Cerebellar cortex (tissue), 1 donor: Measurements from ENCODE around the gene NELL2.

ENCODE experiments used
- DNase-seq: peaks from one replicate; pipeline ENCODE4 v3.0.0-alpha.2; 2015; ENCODE audit warnings: low spot score

The NELL2 gene

DNA sequence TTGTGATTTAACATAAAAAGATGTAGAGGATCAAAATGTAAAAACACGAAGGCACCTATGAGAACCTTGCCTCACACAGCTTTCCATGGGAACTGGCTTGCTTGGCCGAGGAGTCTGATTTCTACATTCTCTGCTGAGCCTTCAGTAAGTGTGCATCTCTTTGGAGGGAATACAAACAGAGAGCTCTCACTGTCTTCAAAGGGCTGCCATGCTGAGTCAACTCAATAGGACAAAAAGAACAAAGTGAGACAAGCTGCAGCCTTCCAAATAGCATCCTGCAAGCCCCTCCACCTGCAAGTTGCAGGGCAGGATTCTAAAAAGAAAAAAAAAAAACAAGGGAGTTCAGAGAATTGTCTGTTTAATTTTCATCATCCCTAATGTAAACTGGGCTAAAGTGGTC, 411.9 kb downstream of the NELL2 start:
- DNase-seq, result no peak

DNA sequence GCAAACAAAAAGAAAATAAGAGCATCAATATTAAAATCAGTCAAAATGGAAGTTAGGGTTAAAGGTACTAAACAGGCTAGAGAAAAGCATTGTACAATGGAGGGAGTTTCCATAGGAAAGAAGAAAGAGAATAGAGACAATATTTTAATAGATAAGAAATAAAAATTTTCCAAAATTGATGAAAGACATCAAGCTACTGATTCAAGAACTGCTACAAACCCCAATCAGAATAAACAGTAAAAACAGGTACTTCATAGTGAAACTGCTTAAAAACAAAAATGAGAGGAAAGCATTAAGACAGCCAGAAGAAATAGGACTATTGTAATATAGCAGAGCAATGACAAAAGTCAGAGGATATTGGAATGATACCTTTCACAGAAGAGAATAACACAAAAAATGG, 413.4 kb downstream of the NELL2 start:
- no peak for DNase-seq

DNA sequence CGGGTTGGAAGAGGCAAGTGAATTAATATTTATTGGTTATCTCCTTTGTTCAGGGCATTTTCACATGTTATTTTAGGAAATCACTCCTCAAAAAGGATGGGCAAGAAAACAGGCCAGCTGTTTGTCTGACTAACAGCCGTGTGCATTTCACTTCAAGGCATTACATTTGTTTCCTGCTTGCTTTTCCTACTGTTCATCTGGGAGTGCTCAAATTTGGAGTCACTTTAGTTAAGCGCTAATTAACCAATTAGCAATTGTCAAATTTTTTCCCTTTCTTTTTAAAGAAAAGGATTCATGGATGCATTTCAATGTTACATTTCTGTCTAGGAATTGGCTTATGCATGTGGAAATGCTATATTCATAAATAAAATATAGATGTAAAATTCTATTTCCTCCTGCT, 415.9 kb downstream of the NELL2 start:
- DNase-seq, result no peak

DNA sequence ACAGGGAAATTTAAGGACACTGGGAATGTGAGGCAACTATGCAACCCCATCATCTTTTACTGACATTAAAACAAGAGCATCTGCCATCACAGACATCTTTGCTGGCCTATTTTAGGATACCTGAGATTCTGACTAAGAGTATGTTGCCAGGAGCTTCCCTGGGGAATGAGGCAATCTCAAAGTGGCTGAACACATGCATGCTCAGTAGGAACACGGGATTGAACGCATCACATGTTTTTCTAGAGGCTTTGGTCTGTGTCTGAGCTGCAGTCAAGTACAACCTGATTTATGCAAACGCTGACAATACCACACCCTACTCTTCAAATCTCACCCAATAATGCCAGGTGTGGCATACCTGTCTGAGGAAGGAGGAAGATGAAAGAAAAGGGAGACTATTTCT, 416.5 kb downstream of the NELL2 start:
- peak; percentile 81 for DNase-seq
